Hematopoietic multipotent progenitor cell treated with erythropoietin and hydrocortisone succinate and interleukin-3 and kit ligand, for 6 days (in vitro differentiated cells): ENCODE results near the gene SLC7A6OS.

Source experiments
- DNase-seq: peaks from one replicate; pipeline ENCODE4 v3.0.0-alpha.2; 2015

SLC7A6OS gene

DNA sequence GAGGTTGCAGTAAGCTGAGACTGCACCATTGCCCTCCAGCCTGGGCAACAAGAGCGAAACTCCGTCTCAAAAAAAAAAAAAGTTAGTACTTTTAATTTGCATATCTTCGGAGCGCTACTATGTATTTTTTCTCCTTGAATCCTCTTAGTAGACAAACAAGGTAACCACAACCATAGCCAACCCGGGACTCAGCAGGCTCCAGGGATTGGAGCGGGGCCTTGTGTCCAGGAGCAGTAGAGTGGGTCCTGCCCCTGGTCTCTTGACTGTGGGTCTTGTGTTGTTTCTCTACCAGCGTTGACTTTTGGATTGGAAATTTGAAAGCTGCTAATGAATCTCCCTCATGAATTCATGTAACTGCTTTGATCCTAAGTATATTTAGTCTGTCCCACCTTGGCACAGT is 32.4 kb upstream of the SLC7A6OS start:
- no peak for DNase-seq

DNA sequence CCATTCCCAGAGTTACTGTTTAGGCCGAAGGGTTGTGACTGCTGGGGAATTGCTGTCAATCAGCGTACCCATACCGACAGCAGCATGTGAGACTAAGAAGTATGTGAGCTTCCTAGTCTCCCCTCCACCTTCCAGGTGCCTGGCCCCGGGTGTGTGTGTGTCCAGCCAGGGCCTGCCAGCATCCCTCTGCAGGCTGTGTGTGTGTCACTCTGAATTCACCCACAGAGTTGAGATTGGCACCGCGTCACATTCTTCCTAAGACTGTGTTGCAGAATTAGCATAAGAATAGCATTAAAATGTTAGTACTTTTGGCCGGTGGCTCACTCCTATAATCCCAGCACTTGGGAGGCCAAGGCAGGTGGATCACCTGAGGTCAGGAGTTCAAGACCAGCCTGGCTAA is 31.9 kb upstream of the SLC7A6OS start:
- no peak for DNase-seq

DNA sequence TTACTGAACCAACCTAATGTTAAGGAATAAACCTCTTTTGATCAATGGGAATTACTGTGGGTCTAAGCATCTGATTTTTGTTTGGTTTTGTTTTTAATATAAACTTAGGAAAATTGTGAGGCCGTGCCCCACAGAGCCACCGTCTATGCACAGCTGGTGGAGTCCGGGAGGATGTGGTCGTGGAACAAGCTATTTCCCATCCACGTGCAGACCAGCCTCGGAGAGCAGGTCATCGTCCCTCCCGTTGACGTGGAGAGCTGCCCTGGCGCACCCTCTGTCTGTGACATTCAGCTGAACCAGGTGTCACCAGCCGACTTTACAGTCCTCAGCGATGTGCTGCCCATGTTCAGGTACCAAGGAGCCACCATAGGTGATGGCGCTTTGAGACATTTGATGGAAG is 28.5 kb upstream of the SLC7A6OS start:
- DNase-seq: no peak

DNA sequence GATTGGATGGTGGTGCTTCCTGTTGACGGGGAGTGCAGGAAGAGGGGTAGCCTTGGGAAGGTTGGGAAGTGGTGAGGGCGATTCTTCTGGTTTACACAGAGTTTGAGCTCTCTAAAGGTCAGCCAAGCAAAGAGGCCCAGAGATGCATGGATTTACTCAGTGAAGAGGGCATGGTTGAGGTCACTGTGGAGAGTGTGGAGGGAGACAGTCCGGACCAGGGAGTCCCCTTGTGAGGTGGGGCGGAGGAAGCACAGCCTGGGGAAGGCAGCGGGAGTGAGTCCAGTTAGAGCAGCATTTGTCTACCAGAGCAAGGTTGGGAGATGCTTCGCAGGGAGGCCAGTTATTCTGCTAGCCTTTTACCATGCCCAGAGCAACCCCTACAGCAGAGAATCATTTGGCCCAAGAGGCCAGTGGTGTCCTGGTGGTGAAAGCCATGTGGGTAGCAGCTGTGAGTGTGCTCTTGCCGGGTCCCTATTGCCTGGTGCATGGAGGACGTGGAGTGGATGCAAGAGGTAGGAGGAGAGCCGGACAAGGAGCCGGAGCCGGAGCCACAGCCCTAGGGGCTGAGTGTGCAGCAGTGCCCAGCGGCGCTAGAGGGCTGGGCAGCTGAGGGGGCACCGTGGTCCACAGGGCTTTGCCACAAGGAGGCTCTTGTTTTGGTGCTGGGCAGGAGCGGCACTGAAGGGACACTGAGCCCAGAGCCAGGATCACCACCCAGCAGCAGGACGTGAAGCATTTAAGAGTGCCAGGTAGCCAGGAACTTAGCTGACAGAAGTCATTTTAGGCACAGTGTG is 27.8 kb upstream of the SLC7A6OS start:
- no peak for DNase-seq

DNA sequence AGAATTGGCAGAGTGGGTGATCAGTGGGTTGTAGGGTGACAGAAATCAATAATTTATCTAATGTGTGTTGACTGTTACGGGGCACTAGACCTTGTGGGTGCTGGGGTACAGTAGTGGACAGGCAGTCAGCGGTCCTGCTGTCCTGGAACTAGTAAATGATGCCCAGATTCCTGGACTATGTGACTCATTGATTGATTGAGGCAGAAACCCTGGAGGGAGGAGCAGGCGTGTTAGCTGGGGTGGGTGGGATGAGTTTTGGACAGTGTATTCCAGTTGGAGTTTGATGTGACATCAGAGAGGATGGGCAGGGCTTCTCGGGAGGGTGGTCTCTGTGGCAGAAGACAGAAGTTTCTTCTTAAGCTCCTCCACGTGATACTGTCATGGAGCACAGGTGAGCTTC is 24.4 kb upstream of the SLC7A6OS start:
- DNase-seq: no peak

DNA sequence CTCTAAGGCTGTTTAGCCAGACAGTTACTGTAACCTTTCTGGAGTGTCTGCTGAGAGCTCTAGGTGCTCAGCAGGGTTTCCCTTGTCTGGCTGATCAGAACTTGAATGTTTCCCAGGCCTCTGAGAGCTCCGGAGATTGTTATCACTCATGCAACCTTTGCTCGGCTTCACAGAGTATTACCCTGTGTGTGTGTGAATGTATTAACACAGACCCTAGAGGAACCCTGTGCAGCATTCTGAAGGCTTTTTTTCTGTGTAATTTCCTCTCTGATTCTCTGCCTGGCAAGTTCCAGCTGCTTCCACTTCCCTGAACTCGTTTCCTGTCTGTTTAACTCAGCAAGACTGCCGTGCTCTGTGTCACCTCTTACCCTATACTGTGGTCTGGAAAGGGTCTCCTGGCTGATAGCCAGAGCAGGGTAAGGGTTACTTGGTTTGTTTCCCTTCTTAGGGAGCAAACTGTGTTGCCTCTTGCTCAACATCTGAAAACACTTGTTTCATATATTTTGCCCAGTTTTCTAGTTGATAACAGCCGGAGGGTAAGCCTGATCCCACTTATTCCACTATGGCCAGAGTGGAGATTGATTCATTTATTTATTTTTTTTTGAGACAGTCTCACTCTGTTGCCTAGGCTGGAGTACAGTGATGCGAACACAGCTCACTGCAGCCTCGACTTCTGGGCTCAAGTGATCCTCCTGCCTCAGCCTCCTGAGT is 21.8 kb upstream of the SLC7A6OS start:
- peak; percentile 60 for DNase-seq

DNA sequence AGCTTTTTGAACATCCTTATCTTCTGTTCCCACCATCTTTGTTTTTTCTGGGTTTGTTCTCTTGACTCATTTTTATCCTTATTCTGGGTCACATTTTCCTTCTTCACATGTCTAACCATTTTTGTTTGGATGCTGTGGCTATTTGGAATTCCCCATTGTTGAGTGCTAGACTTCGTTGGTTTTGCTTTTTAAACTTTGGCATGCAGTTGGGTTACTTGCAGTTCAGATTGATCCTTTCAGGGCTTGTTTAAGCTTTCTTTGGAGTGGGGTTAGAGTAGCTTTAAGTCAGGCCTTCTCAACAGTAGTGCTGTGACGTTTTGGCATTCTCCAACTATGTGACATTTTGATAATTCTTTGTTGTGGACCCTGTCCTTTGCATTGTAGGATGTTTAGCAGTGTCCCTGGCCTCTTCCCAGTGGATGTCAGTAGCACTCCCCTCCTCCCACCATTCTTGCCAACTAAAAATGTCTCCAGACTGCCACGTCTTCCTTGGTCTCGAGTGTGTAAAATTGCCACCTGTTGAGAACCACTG is 21.2 kb upstream of the SLC7A6OS start:
- DNase-seq: no peak

DNA sequence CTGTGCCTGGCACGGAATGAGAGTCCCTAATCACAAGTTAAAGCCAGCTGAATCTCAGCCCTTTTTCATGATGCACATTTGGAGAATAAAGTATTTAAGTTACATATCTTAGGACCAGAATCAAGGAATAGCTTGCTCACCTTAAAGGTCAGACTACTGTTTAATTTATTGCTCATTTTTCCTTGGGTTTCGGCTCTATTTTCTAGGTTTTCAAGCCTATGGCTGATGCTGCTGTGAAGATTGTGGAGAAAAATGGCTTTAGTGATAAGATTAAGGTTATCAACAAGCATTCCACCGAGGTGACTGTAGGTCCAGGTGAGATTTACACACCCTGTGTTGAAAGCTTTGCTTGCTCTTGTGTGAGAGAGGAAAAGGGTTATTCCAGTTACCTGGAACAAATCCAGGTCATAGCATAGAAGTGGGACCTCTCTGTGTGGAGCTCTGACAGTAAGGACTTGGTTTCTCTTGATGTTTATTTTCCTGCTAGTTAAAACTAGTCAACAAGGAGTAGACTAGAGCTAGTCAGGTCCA is 18.2 kb upstream of the SLC7A6OS start:
- DNase-seq: no peak

DNA sequence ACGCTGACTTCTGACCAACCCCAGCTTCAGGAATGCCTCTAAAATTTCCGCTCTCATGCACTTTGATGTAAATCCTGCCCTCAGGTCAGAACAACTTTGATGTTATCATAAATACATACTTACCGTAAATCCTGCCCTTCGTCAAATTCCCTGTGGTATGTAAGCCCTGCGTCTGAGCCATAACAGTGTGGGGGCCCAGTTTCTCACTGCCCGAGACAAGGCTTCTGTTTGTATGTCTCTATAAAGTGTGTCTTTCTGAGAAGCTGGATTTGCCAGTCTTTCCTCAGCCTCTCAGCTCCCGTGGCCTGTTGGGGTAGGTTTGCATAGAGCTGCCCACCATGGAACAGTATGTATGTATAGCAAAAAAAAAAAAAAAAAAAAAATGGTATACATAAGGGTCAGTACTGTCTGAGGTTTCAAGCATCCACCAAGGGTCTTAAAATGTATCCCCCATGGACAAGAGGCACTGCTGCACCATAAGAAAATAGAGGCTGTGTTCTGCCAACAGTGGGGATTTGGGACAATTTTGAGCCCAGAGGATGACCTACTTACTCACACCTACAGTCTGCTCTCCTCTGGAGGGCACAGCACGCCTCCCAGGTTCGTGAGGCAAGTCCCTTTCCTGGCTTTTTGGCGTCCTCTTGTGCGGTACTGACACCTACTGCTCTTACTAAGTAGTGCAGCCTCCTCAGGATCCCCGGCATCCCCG is 17.6 kb upstream of the SLC7A6OS start:
- DNase-seq: peak; percentile 93

DNA sequence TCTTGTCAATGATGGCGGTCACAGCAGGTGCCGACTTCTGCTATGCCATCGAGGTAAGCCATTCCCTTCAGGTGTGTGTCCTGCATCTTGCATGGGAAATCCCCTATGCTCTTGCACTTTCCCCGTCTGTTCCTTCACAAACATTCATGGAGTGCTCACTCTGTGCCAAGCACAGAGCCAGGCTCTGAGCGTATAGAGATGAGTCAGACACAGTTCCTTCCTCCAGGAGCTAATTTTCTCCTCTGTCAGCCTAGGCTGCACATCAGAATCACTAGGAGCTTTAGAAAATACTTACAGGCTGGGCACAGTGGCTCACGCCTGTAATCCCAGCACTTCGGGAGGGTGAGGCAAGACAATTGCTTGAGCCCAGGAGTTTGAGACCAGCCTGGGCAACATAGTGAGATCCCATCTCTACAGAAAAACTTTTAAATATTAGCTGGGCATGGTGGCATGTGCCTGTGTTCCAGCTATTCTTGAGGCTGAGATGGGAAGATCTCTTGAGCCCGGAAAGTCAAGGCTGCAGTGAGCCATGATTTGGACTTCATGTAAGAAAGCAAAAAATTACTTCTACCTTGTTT is 14.1 kb upstream of the SLC7A6OS start:
- DNase-seq: no peak

DNA sequence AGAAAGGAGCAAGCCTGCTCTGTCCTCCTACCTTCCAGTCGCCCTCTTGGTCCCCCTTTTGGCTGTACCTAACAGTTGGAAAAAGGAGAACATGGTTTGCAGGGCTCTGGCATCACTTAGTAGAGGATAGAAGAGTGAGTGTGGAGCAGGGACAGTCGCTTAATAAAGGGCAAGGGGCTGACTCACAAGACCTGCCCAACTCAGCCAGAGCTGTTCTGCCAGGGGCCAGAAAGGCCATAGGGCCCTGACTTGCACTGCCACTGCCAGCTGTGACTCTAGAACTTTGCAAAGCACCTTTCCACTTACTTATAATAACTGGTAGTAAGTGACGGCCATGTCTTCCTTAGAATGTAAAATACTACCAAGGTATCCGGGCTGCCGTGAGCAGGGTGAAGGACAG is 13.6 kb upstream of the SLC7A6OS start:
- DNase-seq: no peak

DNA sequence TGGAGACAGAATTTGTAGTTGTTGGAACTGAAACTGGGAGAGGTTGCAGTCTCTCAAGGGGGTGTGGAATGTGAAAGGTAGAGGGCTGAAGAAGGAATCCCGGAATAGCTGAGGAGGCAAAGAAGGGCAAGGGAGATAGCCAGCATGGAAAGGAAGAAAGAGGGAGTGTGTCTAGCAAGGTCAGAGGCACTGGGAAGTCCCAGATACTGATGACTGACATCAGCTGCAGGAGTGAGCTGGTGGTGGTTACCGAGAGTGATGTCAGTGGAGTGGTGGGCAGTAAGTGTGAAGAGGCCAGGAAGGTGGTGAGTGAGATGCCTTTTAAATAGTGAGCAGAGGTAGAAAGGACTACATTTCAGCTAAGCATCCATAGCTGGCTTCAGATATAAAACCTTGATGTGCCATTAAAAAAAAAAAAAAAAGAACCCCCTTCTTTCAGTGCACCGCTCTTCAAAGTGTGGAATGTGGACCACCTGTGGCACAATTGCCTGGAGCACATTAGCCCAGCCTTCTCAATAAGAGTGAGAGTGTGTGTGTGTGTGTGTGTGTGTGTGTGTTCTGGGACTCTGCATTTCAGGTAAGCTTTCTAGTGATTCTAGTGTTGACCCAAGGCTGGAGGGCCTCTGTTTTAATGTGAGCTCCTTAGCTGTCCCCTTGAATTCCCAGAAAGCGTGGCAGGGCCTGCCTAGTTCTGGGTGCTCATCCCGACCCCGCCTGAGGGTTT is 8.6 kb upstream of the SLC7A6OS start:
- no peak for DNase-seq

DNA sequence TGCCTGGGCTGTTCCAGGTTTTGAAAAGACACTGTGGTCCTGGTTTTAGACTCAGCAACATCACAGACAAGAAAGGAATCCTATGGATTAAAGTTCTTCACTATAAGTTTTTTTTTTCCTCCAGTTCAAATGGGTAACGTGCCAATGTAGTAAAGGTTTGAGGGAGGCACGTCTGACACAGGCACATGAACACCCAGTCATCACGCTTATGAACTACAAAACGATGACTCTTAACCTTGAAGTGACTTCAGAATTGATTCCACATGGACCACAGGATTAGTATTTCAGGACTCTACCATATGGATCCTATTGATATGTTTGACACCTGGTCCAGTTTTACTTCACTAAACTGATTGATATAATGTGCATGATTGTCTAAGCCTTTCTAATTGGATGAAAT is 2.4 kb upstream of the SLC7A6OS start:
- DNase-seq: no peak

DNA sequence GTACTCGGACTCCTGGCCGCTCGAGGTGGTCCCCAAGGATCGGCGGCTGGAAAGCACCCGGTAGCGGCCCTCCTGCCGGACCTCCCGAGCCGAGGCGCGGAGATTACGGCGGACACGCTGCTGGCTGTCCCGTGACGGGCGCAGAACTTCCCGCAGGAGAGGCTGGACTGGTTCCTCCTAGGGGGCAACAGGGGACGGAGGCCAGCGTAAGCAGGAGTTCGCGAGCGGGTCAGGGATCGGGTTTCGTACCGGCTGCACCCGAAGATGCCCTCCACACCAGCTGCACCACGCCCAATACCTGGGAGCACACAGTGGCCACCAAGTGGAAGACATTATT is 341 bp downstream of the SLC7A6OS start:
- DNase-seq: no peak

DNA sequence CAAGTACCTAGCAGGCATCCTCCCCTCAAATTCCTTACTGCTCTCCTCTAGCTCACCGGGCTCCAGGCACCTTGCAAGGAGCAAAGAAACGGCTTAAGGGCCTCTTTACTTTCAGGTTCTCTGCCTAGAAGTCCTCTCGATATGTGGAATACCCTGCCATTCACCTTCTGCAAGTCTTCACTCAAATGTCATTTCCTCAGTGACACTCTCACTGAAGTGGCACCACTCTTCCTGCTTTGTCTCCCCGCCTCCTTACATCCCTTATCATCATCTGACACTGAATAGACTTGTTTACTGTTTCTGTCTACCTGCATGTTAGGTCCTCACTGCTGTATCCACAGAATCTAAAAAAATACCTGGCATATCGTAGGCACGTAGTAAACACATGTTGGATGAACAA is 947 bp downstream of the SLC7A6OS start:
- peak; percentile 50 for DNase-seq

DNA sequence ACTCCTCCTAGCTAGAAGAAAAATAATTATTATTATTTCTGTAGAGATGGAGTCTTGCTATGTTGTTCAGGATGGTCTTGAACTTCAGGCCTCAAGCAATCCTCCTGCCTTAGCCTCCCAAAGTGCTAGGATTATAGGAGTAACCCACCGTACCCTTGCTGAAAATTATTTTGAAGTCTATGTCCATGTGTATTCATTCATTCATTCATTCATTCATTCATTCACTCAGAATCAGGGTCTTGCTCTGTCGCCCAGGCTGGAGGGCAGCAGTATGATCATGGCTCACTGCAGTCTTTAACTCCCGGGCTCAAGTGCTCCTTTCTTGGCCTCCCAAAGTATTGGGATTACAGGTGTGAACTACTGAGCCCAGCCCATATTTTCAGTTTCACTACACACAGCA is 4.1 kb downstream of the SLC7A6OS start:
- DNase-seq: no peak

DNA sequence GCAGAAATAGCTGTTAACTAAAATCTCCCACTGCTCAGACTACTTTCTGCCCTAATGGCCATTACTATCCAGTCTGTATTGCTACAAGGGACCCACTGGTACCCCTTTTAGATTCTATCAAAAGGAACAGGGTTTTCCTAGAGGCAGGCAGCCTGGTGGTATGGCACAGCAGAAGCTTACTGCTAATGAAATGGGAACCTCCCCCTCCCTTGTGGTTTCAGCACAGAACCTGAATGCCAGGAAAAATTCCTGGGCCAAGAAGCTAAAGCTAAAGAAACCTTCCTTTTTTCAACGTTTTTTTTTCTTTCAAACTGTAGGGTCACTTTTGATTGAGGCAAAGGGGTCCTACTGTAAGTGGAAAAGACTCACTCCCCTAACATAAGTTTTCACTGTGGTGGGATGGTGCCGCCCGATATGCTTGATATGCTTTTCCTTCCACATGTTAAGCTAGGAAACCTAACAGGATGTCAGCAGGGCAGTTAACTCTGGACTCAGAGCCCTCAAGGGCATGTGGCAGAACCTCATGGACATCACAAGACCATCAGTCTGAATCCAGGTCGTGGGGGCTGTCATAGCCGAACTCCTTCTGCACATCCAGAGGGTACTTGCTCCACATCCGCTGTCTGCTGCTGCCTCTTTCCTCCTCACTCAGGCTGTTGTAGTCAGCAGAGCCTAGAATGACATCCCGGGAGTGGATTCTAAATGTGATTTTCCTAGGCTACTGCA is 9.8 kb downstream of the SLC7A6OS start:
- DNase-seq: peak; percentile 26

DNA sequence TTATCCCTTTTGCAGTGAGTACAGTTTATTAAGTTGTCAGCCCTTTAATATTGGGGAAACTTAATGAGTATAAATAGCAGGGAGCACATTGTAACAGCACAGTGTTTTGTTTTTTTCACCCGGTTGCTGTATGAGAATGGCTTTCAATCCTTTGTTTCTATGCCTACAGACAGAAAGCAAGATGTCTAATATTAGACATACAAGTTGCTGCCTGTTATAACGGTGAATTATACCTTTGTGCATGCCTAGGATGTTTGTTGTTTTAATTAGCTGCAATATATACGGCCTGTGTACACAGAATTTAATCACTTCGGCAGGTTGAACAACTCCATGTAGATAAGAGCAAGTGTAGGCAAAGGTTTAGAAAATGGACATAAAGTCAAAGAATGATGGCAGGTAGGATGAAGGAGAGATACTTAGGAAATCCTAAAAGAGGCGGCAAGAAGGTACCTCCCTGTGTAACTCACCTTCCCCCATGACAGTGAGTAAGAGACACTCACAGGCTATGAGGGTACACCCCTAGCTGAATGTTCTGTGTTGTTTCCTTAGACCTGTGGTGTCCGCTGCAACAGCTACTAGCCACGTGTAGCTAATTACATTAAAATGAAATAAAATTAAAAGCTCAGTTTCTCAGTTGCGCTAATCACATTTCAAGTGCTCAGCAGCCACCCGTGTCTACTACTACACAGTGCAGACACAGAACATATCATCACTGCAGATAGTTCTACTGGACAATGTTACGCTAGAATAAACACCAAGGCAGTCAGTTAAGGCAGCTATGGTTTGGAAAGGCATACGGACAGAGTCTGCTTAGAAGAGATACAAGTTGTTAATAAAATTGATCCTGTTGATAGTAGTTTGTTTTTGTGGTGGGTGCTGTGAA is 10.9 kb downstream of the SLC7A6OS start:
- DNase-seq: no peak

DNA sequence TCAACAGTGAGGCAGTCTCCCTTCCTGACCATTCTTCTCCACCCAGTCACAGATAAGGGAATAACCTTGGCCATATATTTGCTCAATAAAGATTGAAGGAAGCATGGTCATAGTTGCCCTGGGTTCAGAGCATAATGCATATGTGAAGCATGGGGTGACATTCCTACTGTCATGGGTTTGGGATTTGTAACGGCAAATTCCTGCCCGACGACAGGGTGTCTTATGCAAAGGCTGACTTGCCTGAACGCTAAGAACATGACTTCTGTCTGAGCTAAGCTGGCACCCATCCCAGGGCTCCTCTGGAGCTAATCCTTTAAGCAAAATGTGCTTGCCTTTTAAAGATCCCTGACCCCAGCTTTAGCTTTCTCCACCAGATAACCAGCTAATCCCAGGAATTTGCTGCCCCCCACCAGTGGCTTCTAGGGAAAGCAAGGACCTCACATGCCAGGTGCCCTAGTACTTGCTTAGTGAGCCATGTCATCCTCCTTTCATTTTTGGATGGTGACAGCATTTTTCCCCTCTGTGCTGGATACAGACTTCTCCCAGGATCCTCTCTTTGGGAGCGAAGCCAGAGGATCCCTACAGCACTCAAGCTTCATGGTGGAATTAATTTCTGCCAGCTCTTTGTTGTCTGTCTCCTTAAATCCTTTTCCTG is 11.7 kb downstream of the SLC7A6OS start:
- no peak for DNase-seq

DNA sequence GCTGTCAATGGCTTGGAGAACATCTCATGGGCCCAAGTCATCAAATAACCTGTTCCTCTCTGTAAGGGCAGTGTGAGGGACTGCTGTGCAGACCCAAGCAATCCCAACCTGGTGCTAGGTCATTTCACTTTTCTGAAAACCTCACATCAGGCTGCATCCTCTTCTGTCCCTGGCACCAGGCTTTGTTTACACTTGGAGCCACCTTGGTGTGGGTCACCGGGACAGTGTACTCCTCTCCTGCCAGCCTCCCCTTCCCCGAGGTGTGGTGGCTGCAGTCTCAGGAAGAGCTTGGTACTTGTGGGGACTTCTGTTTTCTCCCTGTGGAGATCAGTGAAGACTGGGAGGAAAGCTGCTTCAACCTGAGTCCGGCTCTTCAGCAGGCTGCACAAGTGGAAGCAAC is 12.4 kb downstream of the SLC7A6OS start:
- no peak for DNase-seq
